NCI-H2196 (cell line): ENCODE data around the gene RAB40B.

Experiments used
- DNase-seq: peaks from one replicate; lab custom pipeline; 2025; ENCODE audit not compliant: unreplicated experiment; lab: John Stamatoyannopoulos, UW

RAB40B gene

GRCh38 chr17:82619641-82620040 lies 78.9 kb downstream of the RAB40B start:
- DNase-seq: no peak

GRCh38 chr17:82619211-82619610 lies 79.3 kb downstream of the RAB40B start:
- no peak for DNase-seq

DNA sequence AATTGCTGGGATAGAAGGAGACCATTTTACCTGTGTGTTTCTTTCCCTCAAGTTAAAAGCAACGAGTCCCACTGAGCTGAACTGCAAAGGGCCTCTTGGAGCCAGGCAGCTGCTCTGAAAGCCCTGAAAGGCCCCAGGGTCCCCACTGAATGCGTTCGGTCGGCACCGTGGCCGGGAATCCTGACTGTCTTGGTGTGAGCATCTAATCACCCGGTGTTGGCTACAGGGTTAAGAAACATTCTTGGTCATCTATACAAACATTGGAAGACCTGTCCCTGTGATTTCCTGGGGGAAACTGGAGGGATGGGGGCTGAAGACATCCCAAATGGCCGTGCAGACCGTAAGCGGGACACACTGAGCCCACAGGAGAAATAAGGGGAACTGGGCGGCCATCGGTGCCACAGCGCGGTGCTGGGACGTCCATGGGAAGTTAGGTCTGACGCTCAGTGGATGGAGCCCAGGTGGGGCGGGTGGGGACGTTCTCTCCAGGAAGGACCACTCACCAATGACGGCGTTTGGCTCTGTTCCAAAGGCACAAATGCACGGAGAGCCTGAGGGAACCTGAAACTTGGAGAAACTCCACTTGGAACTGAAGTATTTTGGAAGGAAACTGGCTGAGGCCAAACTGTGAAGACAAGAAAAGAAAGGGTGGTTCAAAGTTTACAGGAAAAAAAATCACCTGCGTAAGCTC lies 82.3 kb downstream of the RAB40B start:
- DNase-seq: no peak

DNA sequence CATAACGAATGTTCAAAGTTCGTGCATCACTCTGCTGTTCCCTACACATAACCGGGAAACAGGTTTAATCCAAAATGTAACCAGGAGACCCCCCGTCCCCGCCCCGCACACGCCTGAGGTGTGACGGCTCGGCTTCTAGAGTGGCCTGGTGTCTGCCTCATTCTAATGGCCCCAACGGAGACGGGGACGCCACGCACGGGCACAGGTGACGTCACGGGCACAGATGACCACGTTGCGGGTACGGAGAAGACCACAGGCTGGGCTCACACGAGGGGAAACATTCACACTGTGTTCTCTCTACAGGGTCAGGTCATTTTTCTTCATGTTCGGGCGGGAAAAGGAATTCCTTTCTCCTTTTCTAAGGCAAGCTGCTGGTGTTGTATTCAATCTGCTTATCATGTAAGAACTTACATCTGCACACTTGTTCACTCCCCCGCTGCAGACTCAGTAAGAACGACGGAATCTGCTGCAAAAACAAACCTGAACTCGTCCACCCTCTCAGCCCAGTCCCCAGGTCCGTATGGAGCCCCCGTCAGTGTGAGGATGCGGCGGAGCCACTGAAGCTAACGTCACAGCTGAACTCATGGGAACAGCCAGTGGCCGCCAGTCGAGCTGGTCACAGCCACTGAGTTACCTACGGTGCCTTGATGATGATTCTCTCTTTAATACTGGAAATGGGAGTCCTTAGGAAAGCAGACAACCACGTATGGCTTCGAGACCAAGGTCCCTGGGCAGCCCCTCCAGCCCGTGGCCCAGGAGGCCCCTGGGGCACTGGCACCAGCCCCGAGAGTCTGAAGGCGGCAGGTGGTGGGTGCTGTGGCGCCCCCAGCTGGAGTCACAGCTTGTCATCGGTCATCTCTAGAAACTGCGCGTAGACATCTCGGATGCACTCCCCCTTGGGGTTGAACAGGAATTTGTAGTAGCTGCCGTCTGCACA lies 83.1 kb downstream of the RAB40B start:
- DNase-seq: no peak

DNA sequence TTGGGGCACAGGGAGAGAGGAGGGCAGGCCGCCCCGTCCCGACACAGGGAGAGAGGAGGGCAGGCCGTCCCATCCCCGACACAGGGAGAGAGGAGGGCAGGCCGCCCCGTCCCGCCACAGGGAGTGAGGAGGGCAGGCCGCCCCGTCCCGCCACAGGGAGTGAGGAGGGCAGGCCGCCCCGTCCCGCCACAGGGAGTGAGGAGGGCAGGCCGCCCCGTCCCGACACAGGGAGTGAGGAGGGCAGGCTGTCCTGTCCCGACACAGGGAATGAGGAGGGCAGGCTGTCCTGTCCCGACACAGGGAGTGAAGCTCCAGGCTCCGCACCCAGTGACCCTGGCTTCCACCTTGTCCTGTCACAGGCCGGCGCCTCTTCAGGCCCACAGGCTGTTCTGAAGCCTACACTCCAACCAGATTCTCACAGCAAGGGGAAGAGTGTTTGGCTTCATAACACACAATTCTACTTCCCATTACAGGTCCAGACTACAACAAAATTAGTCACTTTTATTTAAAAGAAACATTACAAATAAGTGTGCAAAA lies 84.3 kb downstream of the RAB40B start:
- no peak for DNase-seq

DNA sequence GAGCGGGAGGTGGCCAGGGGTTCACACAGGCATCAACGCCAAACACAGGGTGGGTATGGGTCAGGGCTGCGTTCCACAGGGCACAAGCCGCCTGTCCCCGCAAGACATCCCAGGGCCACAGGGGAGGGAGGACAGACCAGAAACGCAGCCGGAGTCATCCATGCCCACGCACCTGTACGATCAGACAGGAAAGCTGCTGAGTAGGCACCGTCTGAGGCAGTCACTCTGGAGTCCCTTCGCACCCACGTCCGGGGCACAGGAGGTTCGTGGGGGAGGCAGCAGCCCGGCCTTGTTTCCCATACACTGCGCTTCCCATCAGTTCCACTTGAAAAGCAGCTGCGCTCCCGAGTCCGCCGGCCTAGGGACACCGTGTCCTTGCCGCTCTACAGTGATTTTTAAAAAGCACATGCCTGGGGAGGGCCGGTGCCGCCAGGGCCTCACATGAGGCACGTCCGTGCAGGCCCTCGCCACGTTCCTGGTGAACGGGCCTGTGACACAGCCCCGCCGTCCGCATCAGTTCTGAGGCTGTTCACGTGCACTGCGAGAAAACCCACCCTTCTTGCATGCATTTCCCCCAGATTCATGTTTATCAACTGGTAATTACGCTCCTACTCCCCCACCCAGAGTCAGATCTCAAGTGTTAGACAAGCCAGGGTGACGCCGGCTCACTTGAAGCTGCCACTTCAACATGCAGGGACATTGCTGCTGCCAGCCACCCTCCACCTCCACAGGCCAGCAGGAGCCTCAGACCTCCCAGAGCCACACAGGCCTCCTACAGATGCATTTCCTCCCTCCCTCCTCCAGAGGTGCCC lies 85.0 kb downstream of the RAB40B start:
- no peak for DNase-seq

DNA sequence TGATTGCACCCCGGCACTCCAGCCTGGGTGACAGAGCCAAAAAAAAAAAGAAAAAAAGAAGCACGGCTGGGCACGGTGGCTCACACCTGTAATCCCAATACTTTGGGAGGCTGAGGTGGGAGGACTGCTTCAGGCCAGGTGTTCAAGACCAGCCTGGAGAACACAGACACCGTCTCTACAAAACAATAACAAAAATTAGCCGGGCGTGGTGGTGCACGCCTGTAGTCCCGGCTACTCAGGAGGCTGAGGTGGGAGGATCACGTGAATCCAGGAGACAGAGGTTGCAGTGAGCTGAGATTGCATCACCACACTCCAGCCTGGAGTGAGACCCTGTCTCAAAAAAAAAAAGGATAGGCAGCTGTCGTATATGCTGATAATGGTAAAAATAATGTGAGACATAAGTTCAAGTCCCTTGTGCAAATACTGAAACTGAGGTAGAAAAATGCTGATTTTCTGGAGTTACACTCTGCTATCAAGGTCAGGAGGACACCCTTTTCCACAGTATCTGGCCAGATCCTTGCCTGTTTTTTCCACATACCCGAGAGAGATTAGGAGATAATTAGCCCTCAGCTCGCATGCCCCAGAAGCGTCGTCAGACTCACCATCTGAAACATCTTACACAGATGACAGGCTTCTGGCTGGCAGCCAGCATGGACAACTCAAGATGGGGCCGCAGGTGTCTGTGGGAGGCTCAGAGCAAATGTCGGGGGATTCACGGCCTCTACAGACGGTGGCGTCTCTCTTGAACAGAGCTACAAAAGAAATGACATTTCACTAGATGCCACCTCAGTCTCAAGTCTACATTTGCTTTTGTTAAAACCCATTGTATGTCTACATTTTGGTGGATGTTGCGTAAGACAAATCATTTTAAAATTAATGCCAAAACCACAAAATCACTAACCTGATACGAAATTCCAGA lies 87.1 kb downstream of the RAB40B start:
- no peak for DNase-seq

GRCh38 chr17:82609655-82610054 lies 88.8 kb downstream of the RAB40B start:
- DNase-seq: no peak

- DNase-seq: no peak
Measured at GRCh38 chr17:82608816-82609215, 89.7 kb downstream of the RAB40B start.

DNA sequence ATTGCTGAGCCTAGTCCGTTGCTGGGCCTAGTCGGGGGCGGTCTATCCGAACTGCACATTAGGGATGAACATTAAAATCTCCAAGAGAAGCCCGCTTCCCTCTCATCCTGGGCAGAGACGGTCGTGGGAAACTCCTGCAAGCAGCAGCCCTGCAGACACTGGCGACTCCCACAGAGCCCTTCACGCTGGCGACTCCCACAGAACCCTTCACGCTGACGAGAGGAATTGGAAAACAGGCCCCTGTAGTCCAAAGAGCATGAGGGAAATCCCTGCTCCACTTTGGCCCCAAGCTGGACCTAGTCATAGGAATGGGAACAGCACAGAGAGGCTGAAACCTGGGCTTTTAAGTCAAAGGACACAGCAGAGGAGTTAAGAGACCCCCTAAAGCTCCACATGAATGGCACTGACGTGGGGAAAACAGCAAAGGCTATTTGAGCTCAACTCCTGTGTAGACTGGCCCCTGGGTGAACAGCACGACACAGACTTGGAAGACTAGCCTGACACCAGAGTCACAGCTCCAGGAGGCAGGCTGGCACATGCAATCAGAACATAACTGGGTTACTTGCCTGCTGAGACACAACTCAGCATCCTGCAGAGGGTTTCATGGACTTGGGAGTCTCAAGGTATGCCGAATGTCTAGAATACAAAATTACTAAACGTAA lies 92.4 kb downstream of the RAB40B start:
- DNase-seq: no peak
